GM12872 (cell line): Measurements from ENCODE around the gene SPOP.

Source experiments
- TF ChIP-seq, protein P1 (sequence below): IDR thresholded peaks from 3 replicates; pipeline ENCODE4 v1.5.1; 2011; ENCODE audit warnings: low read depth, mild to moderate bottlenecking, low read length, moderate library complexity; ENCODE audit not compliant: insufficient read depth

SPOP gene

DNA sequence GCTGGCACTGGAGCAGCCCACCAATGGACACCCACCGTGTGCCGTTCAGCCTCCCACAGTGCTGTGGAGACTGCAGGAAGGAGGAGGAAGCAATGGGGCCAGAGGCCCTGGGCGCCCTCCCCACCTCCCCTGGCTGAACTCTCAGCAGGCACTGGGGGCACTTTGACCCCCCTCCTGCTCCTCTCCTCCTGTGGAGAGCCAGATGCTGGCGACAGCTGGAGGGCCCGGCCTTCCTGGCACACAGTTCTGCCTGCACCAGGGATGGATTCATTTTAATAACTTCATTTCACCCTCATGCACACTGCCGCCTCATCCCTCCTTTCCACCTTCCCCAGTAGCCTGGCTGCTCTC is 96.3 kb downstream of the SPOP start:
- TF ChIP-seq, protein P1, sequence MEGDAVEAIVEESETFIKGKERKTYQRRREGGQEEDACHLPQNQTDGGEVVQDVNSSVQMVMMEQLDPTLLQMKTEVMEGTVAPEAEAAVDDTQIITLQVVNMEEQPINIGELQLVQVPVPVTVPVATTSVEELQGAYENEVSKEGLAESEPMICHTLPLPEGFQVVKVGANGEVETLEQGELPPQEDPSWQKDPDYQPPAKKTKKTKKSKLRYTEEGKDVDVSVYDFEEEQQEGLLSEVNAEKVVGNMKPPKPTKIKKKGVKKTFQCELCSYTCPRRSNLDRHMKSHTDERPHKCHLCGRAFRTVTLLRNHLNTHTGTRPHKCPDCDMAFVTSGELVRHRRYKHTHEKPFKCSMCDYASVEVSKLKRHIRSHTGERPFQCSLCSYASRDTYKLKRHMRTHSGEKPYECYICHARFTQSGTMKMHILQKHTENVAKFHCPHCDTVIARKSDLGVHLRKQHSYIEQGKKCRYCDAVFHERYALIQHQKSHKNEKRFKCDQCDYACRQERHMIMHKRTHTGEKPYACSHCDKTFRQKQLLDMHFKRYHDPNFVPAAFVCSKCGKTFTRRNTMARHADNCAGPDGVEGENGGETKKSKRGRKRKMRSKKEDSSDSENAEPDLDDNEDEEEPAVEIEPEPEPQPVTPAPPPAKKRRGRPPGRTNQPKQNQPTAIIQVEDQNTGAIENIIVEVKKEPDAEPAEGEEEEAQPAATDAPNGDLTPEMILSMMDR = no peak

DNA sequence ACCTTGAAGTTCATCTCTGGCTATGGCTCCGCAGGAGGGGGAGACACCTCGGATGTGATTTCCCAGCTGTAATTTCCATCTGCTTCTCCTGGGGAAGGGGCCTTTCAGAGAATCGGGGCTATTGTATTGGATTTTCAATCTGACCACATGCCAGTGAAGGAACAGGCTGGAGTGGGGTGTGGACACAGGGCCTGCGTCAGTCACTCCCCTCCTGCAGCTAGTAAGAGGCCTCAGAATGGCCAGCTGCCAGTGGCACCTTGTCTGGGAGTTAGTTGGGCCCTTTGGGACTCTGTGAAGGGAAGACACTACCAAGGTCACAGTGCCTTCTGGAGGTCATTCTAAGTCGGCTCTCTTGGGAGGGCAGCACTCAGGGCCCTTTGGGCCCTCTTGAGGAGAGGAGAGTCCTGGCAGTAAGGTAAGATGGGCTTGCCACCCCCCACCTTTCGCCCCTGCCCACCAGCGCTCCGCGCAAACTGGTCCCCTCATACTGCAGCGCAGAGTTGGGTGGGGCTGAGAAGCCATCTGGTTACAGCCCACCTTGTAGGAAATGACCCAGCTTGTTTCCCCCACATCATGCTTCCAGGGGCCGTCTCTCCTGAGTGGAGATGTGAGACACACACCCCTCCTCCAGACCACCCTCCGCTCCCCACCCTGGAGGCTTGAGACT is 96.8 kb downstream of the SPOP start:
- TF ChIP-seq, protein P1 = no peak

DNA sequence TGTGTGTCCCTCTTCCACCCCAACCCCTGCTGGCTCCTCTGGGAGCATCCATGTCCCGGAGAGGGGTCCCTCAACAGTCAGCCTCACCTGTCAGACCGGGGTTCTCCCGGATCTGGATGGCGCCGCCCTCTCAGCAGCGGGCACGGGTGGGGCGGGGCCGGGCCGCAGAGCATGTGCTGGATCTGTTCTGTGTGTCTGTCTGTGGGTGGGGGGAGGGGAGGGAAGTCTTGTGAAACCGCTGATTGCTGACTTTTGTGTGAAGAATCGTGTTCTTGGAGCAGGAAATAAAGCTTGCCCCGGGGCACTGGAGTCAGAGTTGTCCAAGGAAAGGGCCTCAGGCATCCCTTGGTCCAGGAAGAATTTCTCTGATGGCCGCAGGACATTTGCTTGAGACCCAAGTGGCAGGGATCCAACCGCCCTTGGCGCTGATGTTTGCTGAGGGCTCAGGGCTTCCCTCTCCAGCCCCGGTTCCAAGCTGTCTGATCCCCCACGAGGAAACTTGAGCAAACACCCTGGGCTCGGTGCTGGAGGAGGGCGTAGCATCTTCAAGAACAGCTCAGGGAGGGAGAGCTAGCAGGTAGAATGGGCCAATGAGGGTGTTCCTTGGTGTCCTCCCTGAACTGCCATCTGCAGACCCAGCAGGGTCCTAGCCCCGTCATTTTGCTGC is 97.7 kb downstream of the SPOP start:
- TF ChIP-seq, protein P1 = no peak

DNA sequence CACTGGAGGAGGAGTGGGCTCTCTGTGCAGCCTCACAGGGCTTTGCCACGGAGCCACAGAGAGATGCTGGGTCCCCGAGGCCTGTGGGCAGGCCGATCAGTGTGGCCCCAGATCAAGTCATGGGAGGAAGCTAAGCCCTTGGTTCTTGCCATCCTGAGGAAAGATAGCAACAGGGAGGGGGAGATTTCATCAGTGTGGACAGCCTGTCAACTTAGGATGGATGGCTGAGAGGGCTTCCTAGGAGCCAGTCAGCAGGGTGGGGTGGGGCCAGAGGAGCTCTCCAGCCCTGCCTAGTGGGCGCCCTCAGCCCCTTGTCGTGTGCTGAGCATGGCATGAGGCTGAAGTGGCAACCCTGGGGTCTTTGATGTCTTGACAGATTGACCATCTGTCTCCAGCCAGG is 98.4 kb downstream of the SPOP start:
- TF ChIP-seq, protein P1 = no peak

DNA sequence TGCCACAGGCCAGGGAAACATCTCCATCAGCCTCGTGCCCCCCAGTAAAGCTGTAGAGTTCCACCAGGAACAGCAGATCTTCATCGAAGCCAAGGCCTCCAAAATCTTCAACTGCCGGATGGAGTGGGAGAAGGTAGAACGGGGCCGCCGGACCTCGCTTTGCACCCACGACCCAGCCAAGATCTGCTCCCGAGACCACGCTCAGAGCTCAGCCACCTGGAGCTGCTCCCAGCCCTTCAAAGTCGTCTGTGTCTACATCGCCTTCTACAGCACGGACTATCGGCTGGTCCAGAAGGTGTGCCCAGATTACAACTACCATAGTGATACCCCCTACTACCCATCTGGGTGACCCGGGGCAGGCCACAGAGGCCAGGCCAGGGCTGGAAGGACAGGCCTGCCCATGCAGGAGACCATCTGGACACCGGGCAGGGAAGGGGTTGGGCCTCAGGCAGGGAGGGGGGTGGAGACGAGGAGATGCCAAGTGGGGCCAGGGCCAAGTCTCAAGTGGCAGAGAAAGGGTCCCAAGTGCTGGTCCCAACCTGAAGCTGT is 98.9 kb downstream of the SPOP start:
- TF ChIP-seq, protein P1 = no peak

DNA sequence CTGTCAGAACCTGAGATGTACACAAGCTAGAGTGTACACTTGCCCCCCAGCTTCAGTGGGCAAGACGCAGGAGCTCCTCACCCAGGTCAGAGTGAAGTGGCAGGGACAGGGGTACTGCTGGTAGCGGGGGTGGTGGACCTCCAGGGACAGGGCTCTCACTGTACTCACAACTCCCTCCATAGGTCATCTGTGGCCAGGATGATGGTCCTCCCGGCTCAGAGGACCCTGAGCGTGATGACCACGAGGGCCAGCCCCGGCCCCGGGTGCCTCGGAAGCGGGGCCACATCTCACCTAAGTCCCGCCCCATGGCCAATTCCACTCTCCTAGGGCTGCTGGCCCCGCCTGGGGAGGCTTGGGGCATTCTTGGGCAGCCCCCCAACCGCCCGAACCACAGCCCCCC is 99.5 kb downstream of the SPOP start:
- TF ChIP-seq, protein P1 = no peak

DNA sequence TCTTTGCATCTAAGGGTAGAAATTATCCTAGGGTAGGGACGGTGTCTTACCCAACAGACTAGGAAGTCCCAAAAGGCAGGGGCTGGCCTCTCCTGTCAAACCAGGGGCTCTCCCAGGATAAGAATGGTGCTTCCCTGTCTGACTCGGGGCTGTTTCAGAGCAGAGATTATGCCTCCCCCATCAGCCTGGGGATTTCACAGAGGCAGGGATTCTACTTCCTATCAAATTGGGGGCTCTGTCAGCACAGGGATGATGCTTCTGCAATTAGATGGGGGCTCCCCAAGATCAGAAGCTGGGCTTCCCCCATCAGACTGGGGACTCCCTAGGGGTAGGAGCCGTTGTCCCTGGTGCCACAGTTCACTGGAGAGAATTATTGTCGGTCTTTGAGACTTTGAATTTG is 99.9 kb downstream of the SPOP start:
- TF ChIP-seq, protein P1 = no peak
